ENCODE measurements around the gene BRINP1.
A peak's percentile ranks its signal among the peaks of the same experiment; 100 is the strongest.

The BRINP1 gene

DNA sequence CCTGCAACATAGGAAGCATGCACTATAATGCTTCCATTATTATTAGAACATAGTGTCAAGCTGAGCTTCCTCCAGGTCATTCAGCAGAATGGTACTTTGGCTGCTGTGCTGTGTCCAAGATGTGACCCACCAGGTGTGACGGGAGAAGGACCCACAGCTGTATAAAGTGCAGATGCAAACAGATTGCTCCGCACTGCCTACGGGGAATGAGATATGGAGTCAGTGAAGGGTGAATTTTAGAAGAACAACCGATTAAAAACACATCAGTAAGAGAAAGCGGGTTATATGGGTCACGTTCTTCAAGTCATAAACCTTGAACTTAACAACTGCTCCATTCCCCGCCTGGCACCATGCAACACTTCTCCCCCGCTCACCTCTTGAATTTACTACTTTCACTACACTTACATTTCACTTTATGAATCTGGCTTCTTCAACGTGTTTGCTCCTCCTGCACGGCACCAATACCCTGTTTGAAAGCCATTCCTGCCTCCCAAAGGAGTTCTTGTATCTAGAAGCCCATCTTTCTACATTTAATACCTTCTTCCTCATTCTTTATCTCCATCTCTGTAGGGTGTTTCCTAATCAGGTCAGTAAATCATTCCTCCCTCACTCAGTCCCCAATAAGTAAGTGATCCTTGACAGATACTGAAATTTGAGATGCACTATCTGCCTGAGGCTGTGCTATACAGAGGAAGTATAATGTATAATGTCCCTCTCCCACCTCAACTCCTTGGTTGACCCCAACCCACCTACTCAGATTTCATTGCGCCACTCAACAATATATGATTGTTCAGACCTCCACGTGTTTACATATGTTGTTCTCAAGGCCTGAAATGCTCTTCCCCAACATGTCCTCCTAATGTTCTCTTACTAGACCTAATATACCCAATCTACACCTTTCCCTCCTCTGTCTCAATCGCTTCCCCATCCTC lies 25.9 kb downstream of the BRINP1 start:
- DNase-seq (ENCODE audit: low spot score): no peak

DNA sequence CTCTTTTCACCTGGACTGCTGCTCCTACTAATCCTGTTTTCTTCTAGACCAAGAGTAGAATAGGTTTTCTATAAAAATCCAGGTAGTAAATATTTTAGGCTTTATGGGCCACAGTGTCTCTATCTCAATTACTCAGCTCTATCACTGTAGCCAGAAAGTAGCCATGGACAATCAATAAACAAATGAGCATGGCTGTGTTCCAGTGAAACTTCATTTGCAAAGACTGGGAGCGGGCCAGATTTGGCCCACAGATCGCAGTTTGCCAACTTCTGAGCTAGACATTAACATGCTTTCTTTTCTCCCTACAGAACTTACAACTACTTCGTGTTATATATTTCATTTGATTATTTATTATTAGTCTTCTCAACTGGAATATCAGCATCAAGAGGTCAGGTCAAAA lies 30.2 kb downstream of the BRINP1 start:
- DNase-seq (ENCODE audit: low spot score): no peak

DNA sequence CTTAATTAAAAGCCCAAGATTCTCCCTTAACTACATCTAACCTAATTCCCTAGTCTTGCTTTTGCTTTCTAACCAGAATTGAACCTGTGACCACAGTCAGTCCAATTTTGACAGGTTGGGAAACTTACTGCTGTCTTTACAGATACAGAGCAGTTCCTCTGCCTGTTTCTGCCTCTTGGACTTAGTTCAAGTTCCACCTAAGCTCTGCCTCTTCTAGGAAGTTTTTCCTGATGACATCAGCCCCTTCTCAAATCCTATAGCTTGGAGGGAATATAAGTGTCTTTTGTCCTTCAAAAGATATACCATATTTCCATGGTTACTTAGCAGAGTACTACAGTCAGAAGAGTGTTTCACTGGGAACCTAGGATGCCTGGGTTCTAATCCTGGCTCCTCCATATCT lies 31.7 kb downstream of the BRINP1 start:
- no peak for DNase-seq (ENCODE audit: low spot score)

DNA sequence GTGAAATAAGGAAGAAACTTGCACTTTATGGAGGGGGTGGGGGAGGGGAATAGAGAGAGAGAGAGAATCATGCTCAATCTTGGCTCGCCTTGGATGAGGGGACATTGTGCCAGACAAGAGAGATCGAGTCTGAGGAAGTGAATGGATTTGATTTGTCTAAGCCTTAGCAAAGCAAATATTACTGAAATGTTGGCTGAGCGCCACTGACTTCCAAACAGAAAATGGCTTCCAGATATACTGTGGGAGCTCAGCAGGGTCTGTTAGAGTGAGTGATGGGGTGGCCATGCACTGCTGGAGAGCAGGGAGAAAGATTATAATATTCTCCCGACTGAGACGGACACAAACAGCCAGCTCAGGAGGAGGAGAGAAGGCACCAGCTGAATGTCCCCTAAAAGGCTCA lies 34.5 kb downstream of the BRINP1 start:
- no peak for DNase-seq (ENCODE audit: low spot score)

DNA sequence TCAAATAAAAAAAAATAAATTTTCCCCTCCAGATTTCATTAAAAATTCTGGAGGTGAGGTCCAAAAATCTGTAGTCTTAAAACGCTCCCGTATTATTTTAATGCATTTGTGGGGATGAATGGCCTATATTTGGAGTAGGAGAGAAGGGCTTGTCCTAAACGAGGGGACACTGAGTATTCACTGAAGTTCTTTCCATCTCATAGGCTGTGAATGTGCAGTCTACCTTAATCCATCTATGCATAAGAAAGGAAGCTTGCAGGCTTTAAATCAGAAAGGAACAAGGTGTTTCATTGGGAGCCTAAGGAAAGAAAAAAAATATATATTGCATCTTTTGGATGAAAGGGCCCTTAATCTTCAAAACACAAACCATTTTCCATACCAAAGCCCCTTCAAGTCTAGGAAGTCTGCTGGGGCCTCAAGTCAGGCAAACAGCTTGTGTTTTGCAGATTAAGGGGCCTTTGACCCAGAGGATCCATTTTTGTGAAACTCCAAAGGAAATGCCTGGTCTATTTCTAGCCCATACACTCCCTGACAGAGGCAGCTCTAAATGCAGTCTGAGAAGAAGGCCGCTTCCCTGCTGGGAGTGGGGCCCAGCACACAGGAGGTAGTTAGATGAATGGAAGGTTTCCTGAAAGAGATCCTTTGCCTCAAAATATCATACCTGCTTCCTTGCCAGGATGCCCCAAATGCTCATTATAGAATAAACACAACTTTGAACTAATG lies 35.6 kb downstream of the BRINP1 start:
- no peak for DNase-seq (ENCODE audit: low spot score)

DNA sequence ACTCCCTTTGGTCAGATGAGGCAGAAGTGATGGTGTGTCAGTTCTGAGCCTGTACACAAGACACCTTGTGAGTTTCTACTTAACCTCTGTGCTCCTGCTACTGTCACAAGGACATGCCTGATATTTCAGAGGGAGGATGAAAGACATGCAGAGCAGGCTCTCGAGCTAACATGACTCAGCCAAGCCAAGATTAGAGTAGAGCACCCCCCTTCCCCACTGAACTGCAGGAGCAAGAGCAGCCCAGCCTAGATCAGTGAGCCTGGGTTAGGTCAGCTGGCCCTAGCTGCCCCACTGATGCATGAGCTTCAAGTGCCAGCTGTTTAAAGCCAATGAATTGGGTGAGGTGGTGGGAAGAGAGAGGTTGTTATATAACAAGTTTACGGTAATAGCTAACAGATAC lies 36.7 kb downstream of the BRINP1 start:
- DNase-seq (ENCODE audit: low spot score): no peak

DNA sequence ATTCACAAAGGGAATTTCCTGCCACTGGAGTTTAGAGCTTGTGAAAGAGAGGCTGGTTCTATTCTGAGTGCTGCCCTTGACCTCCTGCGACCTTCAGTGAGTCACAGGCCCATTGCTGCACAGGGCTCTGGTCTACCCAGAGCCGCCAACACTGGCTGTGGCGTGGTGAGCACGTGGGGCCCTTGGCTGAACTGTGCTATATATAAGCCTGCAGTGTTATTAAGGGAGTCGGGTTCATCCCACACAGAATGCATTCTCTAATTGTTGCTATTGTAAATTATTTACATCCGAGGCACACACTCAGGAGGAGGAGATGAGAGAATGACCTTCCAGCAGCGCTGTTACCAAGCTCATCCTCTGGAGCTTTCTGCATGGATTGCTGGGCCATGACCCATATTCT lies 47.1 kb downstream of the BRINP1 start:
- DNase-seq (ENCODE audit: low spot score): no peak

DNA sequence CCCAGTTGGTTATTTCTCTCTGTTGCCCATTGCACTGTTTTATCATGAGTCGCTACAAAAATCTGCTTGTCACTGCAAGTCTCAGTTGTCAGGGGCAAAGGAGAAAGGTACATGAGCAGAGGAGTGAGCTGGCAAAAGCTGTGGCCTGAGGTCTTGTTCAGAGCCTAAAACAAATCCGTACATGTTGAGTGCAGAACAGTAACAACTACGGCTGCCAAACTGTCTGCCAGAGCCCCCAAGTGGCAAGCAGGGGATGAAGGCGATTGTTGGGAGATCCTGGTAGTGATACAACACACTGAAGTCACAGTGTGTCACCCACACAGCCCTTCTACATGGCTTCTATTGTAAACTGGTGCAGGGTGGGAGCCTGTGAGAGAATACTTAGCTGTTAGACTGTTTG lies 50.9 kb downstream of the BRINP1 start:
- no peak for DNase-seq (ENCODE audit: low spot score)

DNA sequence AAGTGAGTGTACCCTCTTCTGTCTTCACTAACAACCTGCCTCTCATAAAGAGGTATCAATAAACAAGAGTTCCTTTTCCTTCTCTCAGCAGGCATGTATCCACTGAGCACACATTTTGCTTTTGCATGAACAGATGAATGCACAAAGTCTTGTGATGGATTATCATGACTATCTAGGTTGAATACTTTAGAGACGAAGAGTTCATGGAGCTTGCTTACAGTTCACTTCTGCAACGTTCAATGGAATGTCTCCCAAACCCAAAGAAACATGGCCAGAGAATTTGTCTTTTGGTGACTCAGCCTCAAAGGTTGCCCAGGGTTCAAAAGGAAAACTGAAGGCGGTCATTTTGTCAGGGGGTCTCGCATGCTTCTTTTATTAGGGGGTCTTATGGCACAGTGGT lies 55.4 kb downstream of the BRINP1 start:
- DNase-seq (ENCODE audit: low spot score): no peak

DNA sequence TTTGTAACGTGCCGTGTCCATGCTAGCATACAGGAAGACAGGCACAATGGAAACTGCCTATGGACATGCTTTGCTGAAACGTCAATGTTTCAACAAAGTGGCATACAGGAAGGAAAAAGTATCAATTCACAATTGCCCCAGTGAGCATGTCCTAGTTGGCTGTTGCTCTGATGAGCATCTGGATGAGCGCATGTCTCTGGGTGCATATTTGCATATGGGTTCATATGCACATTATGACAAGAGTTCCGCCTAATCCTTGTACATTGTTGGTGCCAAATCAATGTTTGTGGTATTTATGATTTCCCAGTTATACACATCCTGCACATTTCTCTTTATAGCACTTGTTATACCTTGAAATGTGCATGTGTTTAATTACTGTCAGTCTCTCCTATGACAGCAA lies 58.5 kb downstream of the BRINP1 start:
- no peak for DNase-seq (ENCODE audit: low spot score)

DNA sequence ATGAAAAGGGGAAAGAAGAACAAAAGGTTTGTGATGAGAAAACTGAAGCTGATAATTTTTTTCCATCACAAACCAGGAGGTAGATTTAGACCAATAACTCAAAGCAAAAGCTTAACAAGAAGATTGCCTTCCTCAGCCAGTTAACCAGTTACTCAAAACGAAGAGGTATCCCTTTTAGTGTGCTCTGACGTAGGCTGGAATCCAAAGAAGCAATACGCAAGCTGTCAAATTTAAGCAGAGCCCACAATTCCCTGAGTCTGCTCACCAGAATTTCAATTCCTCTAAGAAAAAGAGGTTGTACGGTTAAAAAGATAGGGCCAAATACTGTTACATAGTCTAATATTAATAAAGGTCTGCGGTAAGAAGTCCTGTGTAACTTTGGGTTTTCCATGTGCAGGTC lies 61.8 kb downstream of the BRINP1 start:
- no peak for DNase-seq (ENCODE audit: low spot score)

DNA sequence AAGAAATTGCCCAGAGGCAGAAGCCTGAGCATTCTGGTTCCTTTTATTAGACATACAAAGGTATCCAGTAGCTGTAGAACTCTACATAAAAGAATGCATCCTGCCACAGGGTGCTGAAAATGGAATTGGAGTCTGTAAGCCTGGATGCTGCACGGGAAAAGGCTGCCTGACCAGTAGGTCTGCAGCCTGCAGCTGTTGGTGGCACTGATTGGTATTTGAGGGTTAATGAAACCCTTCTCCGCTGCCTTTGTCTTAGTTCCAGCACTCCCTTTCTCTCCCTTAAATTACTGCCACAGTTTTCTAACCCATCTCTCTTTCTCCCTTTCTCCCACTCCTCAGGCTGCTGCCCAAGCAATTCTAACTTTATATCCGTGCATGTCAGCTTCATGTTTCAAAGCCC lies 64.7 kb downstream of the BRINP1 start:
- DNase-seq (ENCODE audit: low spot score): no peak

DNA sequence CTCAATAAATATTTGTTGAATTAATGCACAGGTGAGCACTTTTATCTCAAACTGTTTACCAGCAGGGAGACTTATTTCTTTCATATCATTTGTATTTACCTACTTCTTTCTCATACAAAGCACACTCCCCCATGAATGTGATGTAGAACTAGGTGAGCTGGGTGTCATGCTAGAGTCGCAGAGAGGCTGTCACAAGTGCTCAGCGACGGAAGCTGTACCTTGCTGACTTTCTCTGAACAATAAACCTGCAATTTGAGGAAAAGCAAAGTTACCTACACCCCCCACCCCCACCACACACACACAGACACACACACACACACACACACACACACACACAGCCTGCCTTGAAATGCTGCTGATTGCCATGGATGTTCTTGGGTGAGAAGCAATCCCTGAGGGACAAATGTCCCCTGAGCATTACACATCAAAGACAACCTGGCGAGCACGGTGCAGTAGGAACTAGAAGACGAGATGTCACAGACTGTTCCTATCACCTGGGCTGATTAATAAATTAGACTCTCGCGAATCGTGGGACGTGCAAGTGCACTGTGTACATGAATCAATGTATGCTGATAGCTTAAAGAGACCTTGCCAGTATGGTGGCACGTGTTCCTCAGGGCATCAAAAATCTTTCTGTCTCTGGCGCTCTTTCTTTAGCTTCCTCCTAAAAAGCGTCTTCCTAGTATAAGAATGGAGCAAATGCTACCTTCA lies 66.1 kb downstream of the BRINP1 start:
- DNase-seq (ENCODE audit: low spot score): no peak

DNA sequence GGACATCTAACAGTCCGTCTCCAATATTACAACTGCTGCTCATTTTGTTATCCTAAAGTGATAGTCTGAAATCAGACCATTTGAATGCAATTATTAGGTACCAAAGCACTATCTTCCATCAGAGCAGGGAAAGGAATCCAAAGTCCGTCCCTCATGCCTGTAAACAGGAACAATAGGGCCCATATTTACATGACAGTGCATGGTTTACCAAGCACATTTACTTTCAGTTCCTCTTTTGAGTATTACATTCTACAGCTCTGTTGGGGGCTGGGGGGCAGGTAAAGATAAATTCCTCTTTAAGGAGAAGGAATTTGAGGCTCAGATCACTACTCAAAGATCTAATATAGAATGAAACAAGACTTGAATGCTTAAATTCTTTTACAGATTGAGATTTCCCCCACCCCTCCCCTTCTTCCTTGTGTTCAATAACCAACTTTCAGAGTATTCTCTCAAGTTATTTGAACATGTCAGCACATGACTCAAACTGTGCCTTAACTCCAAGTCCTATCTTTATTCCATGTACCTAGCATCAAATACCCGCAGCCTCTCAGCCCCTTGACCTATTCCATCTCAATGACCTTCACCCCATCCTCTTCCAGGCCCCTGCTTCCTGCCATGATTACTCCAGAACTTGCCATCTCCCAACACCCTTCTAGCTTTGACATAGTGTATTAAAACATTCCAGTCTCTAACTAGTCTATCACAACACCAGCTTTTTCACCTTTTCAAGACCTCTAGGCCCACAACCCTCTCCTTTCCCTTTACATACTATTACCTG lies 71.0 kb downstream of the BRINP1 start:
- DNase-seq (ENCODE audit: low spot score): no peak

DNA sequence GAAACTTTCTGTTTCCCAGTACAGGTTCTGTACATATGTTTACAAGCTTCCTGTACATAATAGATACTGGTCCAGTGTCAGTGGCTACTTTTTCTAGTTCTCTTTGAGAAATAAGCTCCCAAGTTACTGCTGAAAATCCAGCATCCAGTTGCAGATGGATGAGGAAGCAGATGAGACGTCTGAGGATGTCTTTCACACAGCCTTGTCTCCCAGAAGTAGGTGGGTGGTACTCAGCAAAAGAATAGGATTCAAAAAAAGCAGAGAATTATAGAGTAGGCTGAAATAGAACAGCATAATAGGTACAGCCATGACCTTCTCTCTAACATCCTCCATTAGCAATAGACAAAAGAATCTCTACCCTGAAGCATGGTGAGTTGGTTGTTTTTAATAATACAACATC lies 77.7 kb downstream of the BRINP1 start:
- DNase-seq (ENCODE audit: low spot score): no peak

DNA sequence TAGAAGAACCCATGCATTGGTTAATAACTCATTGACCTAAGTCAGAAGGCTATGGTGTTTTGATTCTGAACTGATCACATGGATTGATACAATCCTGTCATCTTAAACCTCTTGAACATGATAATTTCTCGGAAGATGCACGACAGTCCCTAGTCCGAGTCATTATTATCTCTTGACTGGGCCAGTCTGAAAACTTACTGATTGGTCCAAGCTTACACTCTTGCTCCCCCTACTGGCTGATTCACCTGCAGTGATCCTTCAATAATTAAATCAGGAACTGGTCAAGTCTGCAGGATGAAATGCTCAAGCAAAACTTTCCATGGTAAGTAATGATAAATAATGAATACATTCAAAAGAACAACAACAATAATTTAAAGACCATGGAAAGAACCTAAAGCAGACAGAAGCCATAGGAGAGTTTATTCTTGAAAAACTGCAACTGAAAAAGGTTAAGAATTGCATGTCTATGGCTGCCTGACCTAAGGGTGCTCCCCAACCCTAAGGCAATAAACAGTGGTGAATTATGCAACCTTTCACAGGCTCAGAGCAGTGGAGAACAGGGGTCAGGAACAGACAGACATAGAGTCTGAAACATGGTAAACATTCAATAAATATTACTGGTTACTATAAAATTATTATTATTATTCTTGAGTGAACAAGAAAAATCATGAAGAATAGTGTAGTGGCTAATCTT lies 79.3 kb downstream of the BRINP1 start:
- DNase-seq (ENCODE audit: low spot score): peak; percentile 53

DNA sequence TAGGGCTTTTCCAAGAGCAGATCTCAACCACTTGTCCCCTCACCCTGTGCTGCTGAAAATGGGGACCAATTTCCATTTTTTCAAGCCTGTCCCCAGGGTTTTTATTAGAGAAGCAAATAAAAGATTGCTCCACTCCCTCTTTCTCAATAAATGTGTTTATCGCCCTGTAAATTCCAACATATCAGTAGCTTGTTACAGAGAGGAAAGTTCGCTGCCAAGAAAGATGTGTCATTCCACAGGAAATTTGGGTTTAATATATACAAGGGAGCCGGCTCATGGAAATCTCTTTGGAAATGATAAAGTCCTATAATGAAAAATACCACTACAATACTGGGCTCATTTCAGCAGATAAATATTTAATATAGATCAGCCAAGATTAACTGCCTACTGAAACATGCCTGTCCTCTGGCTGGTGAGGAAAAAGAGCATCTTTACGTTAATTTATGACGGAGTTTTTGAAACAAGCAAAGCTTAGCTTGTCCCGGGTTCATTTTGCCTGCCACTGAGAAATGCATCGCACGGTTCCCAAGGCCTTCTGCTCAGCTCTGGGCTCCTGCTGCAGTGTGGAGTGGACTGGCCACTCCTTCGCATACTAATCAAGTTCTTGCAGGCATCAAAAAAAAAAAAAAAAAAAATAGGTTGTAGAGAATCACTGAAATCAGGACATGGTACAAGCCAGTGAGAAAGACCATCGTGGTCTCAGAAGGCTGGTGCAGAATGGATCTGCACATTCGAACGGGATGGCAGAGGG lies 84.5 kb downstream of the BRINP1 start:
- DNase-seq (ENCODE audit: low spot score): no peak

DNA sequence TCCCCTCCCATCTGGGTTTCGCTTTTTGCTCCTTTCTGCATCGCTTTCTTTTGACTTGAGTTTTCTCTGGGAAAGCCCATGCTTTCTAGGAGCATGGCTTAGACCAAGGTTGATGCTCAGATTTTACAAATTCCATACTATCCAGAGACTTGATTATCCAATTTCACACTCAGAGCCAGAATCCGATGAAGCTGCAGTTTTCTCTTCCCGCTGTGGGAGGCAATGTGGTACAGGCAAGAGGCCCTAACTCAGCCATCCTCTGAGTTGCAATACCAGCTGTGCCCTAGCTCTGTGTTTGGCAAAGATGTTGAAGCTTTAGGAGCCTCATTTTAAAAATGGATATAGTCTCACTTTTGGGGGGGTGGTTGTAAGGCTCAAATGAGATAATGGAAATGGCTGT lies 85.1 kb downstream of the BRINP1 start:
- DNase-seq (ENCODE audit: low spot score): peak; percentile 57

DNA sequence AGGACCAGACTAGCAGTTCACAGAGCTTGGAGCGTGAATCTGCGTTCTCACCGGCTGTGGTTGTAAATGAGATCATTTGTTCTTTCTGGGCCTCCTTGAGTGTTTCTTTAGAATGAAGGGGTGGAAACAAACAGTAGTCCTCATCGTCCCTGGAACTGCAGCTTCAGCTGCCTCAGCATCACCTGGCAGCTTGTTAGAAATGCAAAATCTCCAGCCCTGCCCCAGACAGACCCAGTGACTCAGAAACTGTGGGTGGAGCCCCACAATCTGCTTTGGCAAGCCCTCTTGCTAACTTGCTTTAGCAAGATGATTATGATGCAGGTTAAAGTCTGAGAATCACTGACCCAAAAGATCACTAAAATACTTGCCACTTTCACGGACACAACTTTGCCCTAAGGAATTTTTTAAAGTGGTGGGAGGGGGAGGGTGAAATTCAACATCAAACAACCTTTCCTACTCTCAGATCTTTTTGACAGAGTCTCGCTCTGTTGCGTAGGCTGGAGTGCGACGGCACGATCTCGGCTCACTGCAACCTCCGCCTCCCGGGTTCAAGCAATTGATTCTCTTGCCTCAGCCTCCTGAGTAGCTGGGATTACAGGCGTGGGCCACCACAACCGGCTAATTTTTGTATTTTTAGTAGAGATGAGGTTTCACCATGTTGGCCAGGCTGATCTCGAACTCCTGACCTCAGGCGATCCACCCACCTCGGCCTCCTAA lies 86.0 kb downstream of the BRINP1 start:
- no peak for DNase-seq (ENCODE audit: low spot score)

DNA sequence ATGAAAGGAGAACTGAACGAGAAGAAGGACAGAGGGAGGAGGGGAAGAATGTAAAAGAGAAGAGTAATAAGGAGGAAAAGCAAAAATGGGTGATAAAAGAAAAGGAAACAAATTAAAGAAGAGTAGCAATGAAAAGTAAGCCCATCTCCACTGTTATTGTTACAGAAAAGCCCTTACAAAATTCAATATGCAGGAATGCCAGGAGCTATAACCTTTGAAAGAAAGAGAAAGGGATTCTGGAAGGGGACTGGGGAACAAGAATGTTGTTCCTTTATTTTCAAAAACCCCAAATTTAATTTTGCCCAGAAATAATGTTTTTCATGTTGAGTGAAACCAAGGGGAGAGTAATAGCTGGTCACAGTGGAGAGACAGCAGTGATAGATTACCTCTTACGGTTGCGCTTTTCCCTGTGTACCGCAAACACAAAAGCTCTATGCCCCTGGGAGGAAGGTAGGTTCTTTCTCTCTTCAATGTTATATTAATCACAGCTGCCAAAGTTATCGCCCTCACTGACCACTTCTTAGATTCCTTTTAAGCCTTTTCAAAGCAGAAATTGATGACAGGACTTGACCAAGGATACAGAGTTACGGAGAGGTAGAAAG lies 86.7 kb downstream of the BRINP1 start:
- DNase-seq (ENCODE audit: low spot score): no peak
